ENCODE measurements around the gene RYR1. TPM values are rescaled to one million over a fixed set of nuclear protein-coding genes. Genes with fewer than 3 reads are reported as not detected.
"Not testable (repeated sequence)": the region's sequence is repeated elsewhere in the genome, so short reads cannot be mapped to it uniquely, and the experiment has no call there.

The RYR1 gene
- total RNA-seq, 1 experiment from 2014 or later, result 0.27 TPM

DNA sequence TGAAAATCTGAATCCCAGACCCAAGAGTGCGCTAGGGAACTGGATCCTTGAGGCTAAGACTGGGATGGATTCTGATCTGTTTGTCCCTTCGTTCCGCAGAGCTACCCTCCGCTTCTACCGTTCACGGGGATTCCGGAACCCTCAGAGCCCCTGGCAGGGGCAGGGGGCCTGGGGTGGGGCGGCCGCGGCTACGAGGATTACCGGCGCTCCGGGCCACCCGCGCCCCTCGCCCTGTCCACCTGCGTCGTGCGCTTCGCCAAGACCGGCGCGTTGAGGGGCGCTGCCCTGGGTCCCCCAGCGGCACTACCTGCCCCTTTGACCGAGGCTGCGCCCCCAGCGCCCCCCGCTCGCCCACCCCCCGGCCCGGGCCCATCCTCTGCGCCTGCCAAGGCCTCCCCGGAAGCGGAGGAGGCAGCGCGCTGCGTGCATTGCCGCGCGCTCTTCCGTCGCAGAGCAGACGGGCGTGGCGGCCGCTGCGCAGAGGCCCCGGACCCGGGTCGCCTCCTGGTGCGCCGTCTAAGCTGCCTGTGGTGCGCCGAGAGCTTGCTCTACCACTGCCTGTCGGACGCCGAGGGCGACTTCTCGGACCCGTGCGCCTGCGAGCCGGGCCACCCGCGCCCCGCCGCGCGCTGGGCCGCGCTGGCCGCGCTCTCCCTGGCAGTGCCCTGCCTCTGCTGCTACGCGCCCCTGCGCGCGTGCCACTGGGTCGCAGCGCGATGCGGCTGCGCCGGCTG lies 37.9 kb upstream of the RYR1 start:
- in situ Hi-C loops (cut with HindIII; ENCODE audit: low sequenced_read_pairs), result no loop called here
- no peak for DNase-seq (ENCODE audit: low spot score)

DNA sequence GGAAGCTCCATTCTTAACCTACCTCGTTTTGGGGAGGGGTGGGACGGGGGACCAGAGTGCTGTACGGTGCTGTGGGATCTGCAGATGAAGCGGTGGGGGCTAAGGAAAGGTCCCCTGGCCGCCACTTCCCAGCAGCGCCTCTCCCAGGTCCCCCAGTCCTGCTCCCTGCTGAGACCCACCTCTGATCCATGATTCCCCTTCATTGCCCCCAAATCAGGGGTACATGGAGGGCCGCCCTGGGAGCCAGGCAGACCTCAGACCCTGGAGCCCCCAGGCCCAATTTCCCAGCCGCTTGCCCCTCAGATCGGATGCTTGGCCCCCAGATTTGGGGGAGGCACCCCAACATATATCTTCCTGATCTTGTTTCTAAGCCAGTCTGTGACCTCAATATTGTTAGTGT lies 34.4 kb upstream of the RYR1 start:
- in situ Hi-C loops (cut with HindIII; ENCODE audit: low sequenced_read_pairs), result no loop called here
- no peak for DNase-seq (ENCODE audit: low spot score)

DNA sequence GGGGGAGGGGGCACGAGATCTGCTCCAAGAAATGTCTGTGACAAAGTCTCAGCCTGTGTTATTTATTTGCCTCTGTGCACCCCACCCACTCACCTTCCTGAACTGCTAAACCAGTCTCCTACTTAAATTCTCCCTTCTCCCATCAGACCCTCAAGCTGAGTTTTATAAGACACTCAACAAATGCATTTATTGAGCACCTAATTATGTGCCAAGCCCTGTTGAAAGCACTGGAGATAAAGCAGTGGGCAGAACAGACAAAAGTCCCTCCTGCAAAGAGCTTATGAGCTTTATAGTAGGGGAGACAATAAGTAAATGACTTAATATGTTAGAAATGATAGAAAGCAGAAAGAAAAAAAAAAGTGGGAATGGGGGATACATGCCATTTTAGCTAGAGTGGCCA lies 34.0 kb upstream of the RYR1 start:
- no peak for DNase-seq (ENCODE audit: low spot score)
- in situ Hi-C loops (cut with HindIII; ENCODE audit: low sequenced_read_pairs), result no loop called here

DNA sequence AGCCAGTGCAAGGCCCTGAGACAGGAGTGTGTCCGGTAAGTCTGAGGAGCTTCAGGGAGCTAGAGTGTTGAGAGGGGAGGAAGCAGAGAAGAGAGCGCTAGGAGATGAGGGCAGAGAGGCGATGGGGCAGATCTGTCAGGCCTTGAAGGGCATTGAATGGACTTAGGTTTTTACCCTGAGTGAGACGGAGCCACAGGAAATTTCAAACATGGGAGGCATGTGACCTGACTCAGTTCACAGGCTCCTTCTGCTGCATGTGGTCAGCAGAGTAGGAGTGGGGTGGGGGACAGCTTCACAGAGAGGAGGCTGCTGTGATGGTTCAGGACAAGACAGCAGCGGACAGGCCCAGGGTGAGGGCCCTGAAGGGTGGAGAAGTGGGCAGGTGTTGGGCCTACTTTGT lies 33.1 kb upstream of the RYR1 start:
- no peak for DNase-seq (ENCODE audit: low spot score)
- in situ Hi-C loops (cut with HindIII; ENCODE audit: low sequenced_read_pairs), result no loop called here

DNA sequence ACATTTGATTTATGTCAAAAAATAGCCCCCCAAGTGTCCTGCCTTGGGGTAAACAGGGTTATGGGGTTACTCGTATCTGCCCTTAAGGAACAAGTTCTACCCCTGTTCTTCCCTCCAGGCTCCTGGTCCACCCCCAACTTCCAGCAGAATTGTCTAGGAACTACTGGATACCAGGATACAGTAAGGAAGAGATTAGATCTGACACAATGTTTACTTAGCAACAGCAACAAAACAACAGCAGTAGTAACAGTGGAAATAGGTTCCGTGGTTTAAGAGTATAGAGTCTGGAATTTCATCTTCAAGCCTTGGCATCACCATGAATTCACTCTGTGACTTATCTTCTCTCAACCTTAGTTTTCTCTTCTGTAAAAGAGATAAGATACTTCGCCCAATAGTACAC lies 32.3 kb upstream of the RYR1 start:
- no peak for DNase-seq (ENCODE audit: low spot score)
- in situ Hi-C loops (cut with HindIII; ENCODE audit: low sequenced_read_pairs), result no loop called here

DNA sequence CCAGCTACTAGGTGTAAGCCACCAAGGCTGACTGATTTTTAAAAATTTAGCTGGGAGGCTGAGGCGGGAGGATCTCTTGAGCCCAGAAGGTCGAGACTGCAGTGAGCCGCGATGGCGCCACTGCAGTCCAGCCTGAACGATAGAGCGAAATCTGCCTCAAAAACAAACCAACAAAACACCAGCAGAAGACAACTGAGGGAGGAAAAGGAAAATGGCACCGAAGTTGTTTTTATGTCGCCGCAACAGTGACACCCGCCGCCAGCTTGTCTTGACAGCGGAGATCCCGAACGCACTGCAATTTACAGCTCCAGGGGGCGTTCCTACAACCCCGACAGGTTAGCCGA lies 30.9 kb upstream of the RYR1 start:
- in situ Hi-C loops (cut with HindIII; ENCODE audit: low sequenced_read_pairs), result no loop called here
- DNase-seq (ENCODE audit: low spot score), result no peak

DNA sequence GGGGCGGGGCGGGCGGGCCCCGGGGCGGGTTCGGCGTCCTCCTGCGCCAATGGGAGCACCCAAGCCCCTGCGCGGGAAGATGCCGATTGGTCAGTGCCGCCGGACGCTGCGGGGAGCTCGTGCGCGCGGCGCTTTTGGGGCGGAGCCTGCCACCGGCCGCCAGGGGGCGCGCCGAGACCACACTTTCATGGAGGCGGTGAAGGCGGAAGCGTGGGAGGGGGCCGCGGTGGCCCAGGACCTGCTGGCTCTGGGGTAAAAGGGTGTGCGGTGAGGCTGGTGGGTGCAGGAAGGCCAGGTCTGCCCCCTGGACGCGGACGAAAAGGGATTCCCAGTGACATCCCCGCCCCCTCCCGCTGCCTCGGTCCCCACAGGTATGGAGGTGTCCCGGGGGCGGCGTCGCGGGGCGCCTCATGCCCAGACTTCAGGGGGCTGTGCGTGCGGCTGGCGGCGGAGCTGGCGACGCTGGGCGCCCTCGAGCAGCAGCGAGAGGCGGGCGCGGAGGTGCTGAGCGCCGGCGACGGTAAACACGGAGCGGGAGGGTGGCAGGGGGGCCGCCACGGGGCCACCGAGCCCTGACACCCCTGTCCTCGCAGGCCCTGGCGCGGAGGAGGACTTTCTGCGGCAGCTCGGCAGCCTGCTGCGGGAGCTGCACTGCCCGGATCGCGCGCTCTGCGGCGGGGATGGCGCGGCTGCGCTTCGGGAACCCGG lies 30.4 kb upstream of the RYR1 start, which contains the start of gene FAM98C:
Gene FAM98C, plus strand, starts transcription at position 127 of the 708 bp plus-strand sequence. Its CDS starts 61 bp downstream, at position 188.
- peak; percentile 96 for DNase-seq (ENCODE audit: low spot score)
- in situ Hi-C loops (cut with HindIII; ENCODE audit: low sequenced_read_pairs), result no loop called here

DNA sequence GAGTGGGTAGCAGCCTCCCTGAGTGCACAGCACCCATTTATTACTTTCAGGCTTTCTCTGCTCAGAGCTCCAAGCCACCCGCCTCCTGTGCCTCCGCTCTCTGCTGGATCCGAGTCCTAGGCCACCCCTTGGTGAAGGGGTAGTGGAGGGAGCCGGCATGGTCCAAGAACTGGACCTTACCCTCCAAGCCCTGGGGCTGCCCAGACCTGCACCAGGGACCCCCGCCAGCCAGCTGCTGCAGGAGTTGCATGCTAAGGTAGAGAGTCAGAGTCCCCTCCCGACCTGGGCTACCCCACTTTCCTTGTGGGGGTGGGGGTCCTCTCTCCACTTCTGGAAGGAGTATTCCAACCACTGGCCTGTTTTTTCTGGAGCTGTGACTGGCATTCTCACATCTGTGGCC lies 28.6 kb upstream of the RYR1 start:
- no peak for DNase-seq (ENCODE audit: low spot score)
- in situ Hi-C loops (cut with HindIII; ENCODE audit: low sequenced_read_pairs), result no loop called here

DNA sequence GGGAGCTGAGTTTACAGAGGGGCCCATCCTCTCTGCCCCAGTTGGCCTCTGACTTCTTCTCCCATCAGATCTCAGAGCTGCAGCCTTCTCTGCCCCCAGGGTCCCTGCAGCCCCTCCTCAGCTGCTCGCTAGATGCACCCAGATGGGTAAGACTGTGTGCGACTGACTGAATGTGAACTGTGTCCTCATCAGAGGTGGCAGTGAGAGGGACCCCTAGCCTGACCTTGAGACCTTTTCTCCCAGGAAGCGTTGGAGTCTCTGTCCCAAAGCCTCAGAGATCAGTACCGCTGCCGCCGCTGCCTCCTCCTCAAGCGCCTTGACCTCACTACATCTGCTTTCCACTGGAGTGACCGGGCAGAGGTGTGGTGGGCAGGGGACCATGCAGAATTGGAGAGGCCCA lies 28.2 kb upstream of the RYR1 start:
- in situ Hi-C loops (cut with HindIII; ENCODE audit: low sequenced_read_pairs), result no loop called here
- DNase-seq (ENCODE audit: low spot score), result no peak

DNA sequence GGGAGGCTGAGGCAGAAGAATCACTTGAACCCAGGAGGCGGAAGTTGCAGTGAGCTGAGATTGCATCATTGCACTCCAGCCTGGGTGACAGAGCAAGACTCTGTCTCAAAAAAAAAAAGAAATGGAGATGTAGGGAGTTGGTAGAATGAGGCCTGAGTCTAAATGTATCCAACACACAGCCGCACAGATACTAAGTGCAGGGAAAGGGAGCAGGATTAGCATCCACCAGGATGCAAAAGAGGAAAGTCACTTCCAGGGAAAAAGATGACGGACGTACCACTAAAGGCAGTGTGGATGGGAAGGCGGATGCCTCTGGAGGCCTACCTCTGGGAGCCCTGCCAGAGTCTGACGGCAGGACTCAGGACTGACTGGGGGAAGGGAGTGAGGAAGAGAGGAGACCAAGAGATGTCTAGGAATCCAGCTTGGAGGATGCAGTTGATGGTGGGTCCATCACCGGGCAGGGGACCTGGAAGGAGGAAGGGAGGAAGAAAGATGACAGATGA lies 23.8 kb upstream of the RYR1 start:
- in situ Hi-C loops (cut with HindIII; ENCODE audit: low sequenced_read_pairs), result no loop called here
- peak; percentile 28 for DNase-seq (ENCODE audit: low spot score)

DNA sequence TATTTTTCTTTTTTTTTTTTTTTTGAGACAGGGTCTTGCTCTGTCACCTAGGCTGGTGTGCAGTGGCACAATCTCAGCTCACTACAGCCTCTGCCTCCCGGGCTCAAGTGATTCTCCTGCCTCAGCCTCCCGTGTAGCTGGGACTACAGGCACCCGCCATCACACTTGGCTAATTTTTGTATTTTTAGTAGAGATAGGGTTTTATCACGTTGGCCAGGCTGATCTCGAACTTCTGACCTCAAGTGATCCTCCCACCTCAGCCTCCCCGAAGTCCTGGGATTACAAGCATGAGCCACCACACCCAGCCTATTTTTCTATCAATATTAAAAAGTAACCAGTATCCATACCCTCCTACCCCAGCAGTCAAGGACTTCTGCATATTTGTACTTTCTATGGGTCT lies 23.1 kb upstream of the RYR1 start:
- DNase-seq (ENCODE audit: low spot score); in situ Hi-C loops (cut with HindIII; ENCODE audit: low sequenced_read_pairs): not testable (repeated sequence)

DNA sequence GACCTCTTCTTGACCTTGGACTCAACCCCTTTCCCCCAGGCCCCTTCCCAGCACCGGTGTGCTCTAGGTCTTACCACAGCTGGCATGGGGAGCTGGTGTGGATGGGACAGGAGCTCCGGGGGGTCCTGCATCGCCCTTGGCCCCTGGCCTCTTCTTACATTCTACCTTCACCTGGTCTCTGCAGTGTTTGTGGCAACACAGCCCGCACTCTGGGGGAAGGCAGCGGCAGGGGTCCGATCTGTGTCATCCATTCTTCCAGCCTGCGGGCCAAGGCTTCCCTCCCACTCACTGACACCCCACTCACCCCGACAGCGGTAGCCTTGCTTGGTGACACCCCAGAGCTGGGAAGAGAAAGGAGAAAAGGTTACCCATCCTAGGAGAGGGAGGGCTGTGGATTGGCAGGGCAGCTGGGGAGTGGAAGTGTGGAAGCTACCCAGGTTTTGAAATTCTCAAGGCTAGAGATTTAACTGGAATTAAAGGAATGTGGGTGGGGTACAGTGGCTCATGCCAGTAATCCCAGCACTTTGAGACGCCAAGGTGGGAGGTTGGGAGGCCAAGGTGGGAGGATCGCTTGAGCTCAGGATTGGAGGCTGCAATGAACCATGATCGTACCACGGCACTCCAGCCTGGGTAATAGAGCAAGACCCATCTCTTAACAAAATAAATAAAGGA lies 22.3 kb upstream of the RYR1 start:
- in situ Hi-C loops (cut with HindIII; ENCODE audit: low sequenced_read_pairs), result no loop called here
- DNase-seq (ENCODE audit: low spot score), result no peak

DNA sequence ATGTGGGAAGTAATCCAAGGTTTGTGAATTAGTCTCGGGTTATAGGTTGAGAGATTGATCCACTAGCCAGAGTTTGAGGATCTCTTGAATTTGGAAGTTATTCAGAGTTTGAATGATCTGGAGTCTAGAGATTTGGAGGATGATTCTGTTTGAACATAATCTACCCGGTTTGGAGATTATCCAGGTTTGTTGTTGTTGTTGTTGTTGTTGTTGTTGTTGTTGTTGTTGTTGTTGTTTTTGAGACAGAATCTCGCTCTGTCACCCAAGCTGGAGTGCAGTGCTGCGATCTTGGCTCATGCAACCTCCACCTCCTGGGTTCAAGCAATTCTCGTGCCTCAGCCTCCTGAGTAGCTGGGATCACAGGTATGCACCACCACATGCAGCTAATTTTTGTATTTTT lies 21.6 kb upstream of the RYR1 start:
- in situ Hi-C loops (cut with HindIII; ENCODE audit: low sequenced_read_pairs); DNase-seq (ENCODE audit: low spot score): not testable (repeated sequence)

DNA sequence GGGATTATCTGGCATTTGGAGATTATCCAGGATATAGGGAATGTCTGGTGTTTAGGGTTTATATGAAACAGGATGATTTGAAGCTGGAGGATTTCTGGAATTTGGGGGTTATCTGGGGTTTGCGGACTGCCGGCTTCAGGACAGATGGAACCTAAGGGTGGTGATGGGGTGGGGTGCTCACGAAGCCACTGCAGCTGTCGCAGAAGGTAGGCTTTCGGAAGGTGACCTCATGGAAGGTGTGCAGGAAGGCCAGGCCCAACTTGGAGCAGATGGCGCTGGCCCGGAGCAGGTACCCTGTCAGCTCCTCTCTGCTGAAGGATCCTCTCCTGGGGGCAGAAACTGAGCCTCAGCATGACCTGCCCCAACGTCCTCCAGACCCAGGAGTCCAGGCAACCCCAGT lies 21.0 kb upstream of the RYR1 start:
- in situ Hi-C loops (cut with HindIII; ENCODE audit: low sequenced_read_pairs), result no loop called here
- no peak for DNase-seq (ENCODE audit: low spot score)

DNA sequence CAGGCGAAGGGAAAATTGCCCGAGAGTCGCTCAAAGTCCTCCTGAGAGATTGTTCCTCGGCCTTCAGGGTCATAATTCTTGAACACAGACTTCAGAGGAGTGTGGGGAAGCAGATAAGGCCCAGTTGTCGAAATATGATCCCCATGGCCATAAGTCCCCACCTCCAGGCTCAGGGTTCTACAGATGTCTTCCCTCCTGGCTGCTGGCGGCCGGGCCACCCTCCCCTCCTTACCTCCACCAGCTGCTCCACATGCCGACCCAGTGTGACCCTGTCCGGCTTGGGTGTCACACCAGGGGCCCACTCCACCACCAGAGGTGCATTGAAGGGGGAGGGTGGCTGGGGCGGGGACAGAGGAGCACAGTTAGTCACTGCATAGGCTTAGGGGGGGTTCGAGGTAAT lies 20.5 kb upstream of the RYR1 start:
- no peak for DNase-seq (ENCODE audit: low spot score)
- in situ Hi-C loops (cut with HindIII; ENCODE audit: low sequenced_read_pairs), result no loop called here

DNA sequence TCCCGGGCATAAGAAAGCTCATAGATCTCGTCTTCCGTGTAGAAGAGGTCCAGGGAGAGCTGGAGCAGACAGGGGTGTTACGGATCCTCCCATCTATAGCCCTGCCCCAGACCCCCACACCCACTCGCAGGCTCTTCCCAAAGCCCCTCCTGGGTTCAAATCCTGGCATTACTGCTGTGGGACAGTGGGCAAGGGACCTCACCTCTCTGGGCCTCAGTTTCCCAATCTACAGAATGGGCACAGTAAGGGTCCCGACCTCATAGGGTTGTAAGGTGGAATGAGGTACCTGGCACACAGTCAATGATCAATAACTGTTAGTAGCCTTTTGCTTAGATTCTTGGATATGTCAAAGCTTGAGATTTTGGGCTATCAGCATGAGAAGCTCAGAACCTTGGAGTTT lies 20.1 kb upstream of the RYR1 start:
- no peak for DNase-seq (ENCODE audit: low spot score)
- in situ Hi-C loops (cut with HindIII; ENCODE audit: low sequenced_read_pairs), result no loop called here

DNA sequence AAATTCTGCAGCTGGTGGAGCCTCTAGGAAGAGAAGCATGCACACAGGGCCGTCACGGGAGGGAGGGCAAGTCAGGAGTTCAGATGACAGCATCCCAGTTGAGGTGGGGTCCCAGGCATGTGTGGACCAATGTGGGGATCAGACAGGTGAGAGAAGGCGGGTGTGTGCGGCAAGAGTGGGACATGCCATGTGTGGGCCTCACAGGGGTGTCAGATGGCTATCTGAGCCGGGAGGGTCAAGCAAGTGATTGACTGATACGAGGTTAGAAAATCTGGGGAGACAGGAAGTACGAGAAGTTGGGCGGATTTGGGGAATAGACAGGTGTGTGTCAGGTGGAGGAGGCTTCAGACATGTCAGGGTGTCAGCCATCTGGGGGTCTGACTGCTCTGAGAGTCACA lies 16.3 kb upstream of the RYR1 start:
- DNase-seq (ENCODE audit: low spot score), result no peak
- in situ Hi-C loops (cut with HindIII; ENCODE audit: low sequenced_read_pairs), result no loop called here

DNA sequence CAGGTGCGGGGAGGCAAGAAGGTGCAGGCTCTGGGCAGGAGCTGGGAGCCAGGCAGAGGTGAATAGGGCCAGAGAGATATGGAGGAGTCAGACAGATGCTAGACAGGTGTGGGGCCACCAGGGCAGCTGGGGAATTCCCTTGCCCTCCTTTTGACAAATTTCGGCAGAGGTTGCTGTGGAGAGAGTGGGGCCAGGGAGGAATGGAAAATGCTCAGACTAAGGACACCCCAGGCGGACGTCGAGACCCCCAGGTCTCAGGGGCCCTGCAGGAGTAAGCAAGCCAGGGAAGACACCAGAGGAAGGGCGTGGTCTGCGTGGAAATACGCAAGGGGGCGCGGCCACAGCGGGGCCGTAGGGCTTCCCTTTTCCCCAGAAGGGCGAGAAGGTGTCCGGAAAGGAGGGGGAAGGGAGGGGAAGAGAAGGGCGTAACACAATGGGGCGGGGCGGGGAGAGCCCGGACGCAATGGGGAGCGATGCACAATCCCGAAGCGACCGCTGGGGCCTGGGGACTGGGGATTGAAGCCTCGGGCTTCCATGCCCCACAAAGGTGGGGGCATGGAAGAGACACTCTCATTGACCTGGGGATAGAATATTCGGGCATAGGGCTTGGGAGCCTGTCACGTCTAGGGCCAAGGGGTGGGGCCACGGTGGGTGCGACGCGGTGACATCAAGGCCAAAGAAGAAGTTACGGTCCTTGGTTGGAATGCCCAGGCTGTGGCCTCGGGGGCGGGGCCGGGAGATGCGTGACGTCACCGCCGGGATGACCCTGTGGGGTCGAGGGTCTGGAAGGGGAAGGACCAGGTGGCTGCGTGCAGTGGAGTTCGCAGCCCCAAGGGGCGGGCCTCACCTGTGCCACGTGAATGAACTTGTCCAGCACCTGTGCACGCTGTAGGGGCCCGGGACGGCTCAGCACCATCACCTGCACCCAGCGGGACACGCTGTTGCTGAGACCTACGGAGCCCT lies 15.7 kb upstream of the RYR1 start:
- no peak for DNase-seq (ENCODE audit: low spot score)
- in situ Hi-C loops (cut with HindIII; ENCODE audit: low sequenced_read_pairs), result no loop called here

DNA sequence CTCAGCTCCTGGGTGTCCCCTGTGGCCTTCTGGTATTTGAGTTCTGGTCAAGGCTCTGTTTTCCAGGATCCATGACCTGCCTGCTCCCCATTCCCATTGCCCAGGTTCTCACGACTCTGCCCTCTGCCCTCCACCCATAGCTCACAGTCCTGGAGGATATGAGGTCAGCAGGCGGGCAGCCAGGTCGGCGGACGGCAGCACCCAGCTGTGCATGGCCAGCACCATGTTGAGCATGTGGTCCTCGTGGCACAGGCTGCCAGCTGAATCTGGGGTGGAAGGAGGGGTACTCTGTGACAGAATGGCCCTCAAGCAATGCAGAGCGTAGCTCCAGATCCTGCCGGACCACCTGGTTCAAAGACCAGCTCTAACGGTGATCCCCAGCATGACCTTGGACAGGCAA lies 12.6 kb upstream of the RYR1 start:
- in situ Hi-C loops (cut with HindIII; ENCODE audit: low sequenced_read_pairs), result no loop called here
- no peak for DNase-seq (ENCODE audit: low spot score)

Data from G401 (cell line).